Neural progenitor cell (in vitro differentiated cells): Measurements from ENCODE around the gene ATP6V1A. TPM values are rescaled to one million over a fixed set of nuclear protein-coding genes. Genes with fewer than 3 reads are reported as not detected.

Source experiments
- DNase-seq: peaks from one replicate; pipeline ENCODE4 v3.0.0-alpha.2; 2016; ENCODE audit warnings: low spot score
- H2AFZ ChIP-seq: fragments of 200-600 bp; sonication (generic); replicated peaks from 2 replicates; pipeline ENCODE4 v1.6.1; 2016; ENCODE audit warnings: antibody characterized with exemption
- H3F3A ChIP-seq: fragments of 200-600 bp; sonication (generic); 2 replicates; pipeline ENCODE4 v1.6.1; 2016; ENCODE audit warnings: antibody characterized with exemption, low read depth
- H3K27ac ChIP-seq: fragments of 200-600 bp; sonication (generic); 2 replicates; pipeline ENCODE4 v1.5.1; 2016; ENCODE audit warnings: mild to moderate bottlenecking
- H3K27me3 ChIP-seq: fragments of 200-600 bp; sonication (generic); 2 replicates; pipeline ENCODE4 v1.6.1; 2016; ENCODE audit warnings: mild to moderate bottlenecking, moderate library complexity
- H3K36me3 ChIP-seq: fragments of 200-600 bp; sonication (generic); 2 replicates; pipeline ENCODE4 v1.5.1; 2016
- H3K4me1 ChIP-seq: fragments of 200-600 bp; sonication (generic); 2 replicates; pipeline ENCODE4 v1.6.1; 2016; ENCODE audit warnings: mixed run types
- H3K4me2 ChIP-seq: fragments of 200-600 bp; sonication (generic); 2 replicates; pipeline ENCODE4 v1.6.1; 2016
- H3K4me3 ChIP-seq: fragments of 200-600 bp; sonication (generic); 2 replicates; pipeline ENCODE4 v1.5.1; 2016
- H3K79me2 ChIP-seq: fragments of 200-600 bp; sonication (generic); 2 replicates; pipeline ENCODE4 v1.6.1; 2016; ENCODE audit warnings: low read depth
- H3K9ac ChIP-seq: fragments of 200-600 bp; sonication (generic); 2 replicates; pipeline ENCODE4 v1.6.1; 2016
- H3K9me3 ChIP-seq: fragments of 200-600 bp; sonication (generic); 2 replicates; pipeline ENCODE4 v1.5.1; 2016; ENCODE audit warnings: low read depth
- H4K20me1 ChIP-seq: fragments of 200-600 bp; sonication (generic); 2 replicates; pipeline ENCODE4 v1.6.1; 2016; ENCODE audit warnings: low read depth
- H3K27ac Mint-ChIP-seq: 3 replicates; pipeline ENCODE4 v1.8.0; 2021; ENCODE audit warnings: mixed read lengths
- H3K27me3 Mint-ChIP-seq: 2 replicates; pipeline ENCODE4 v1.8.0; 2022; ENCODE audit warnings: low read depth, mild to moderate bottlenecking, inconsistent platforms, moderate library complexity, mixed read lengths; ENCODE audit not compliant: insufficient read depth
- H3K36me3 Mint-ChIP-seq: 3 replicates; pipeline ENCODE4 v1.8.0; 2021; ENCODE audit warnings: mixed read lengths
- H3K4me1 Mint-ChIP-seq: 3 replicates; pipeline ENCODE4 v1.8.0; 2021; ENCODE audit warnings: mixed read lengths
- H3K4me3 Mint-ChIP-seq: 3 replicates; pipeline ENCODE4 v1.8.0; 2021; ENCODE audit warnings: mild to moderate bottlenecking, moderate library complexity, mixed read lengths
- H3K9me3 Mint-ChIP-seq: 3 replicates; pipeline ENCODE4 v1.8.0; 2020; ENCODE audit warnings: mixed read lengths
- CTCF ChIP-seq: fragments of 200-600 bp; sonication (generic); IDR thresholded peaks from 2 replicates; pipeline ENCODE4 v1.5.1; 2017; ENCODE audit warnings: antibody characterized with exemption, mild to moderate bottlenecking
- EZH2 ChIP-seq: fragments of 200-600 bp; sonication (generic); IDR thresholded peaks from 2 replicates; pipeline ENCODE4 v1.6.1; 2017; ENCODE audit warnings: antibody characterized with exemption, mild to moderate bottlenecking, moderate library complexity
- EZH2phosphoT487 ChIP-seq: fragments of 200-600 bp; sonication (generic); IDR thresholded peaks from 2 replicates; pipeline ENCODE4 v1.6.1; 2017; ENCODE audit warnings: antibody characterized with exemption
- total RNA-seq: library from RNA; depleted of rRNA; stranded (reverse); fragments of >200 nt; gene quantifications from 2 replicates; pipeline ENCODE4 v1.2.3, GENCODE V29; 2015; ENCODE audit warnings: low replicate concordance

ATP6V1A gene
- total RNA-seq, 1 donor from 2014 or later = 115 TPM

GRCh38 chr3:113839551-113839950 is 92.7 kb downstream of the ATP6V1A start:
- Mint-ChIP-seq H3K36me3 (peaks cover 3% of the 10 kb centered on the region), H3K4me1 (peaks cover 25% of the 10 kb centered on the region), H3K27me3 (peaks cover 4% of the 10 kb centered on the region), H3K4me3 (peak overlapping the region; percentile 86), H3K27ac (peak overlapping the region; percentile 96), H3K9me3 (no peaks in the 10 kb centered on the region)
- DNase-seq = peak; percentile 7
- Histone ChIP-seq H3K27ac (peak overlapping the region; percentile 89), H3K27me3 (no peaks in the 10 kb centered on the region), H3K9ac (no peak overlapping the region), H2AFZ (peak overlapping the region; percentile 74), H3F3A (peaks cover 19% of the 10 kb centered on the region), H3K4me3 (peak overlapping the region; percentile 54), H3K4me2 (peak overlapping the region; percentile 85), H3K4me1 (peaks cover 9% of the 10 kb centered on the region), H3K79me2 (no peaks in the 10 kb centered on the region), H4K20me1 (no peaks in the 10 kb centered on the region), H3K9me3 (no peaks in the 10 kb centered on the region), H3K36me3 (no peaks in the 10 kb centered on the region)
- TF ChIP-seq EZH2phosphoT487 (no peak), EZH2 (no peak), CTCF (no peak)

- H3K9me3 Mint-ChIP-seq = no peaks in the 10 kb centered on the region
- no peak for TF ChIP-seq EZH2
- TF ChIP-seq CTCF = peak; percentile 68
- TF ChIP-seq EZH2phosphoT487 = no peak
- H3K36me3 ChIP-seq = no peaks in the 10 kb centered on the region
- H3K4me2 ChIP-seq = no peak overlapping the region
- H3K4me3 Mint-ChIP-seq = no peak overlapping the region
- H3K4me3 ChIP-seq = no peak overlapping the region
- no peak overlapping the region for H3K27ac Mint-ChIP-seq
- H3K9me3 ChIP-seq = no peaks in the 10 kb centered on the region
- no peak overlapping the region for H3K9ac ChIP-seq
- peaks cover 6% of the 10 kb centered on the region for H3K27me3 Mint-ChIP-seq
- no peaks in the 10 kb centered on the region for H4K20me1 ChIP-seq
- H3F3A ChIP-seq = peaks cover 1% of the 10 kb centered on the region
- peaks cover 3% of the 10 kb centered on the region for H3K36me3 Mint-ChIP-seq
- H3K79me2 ChIP-seq = no peaks in the 10 kb centered on the region
- H3K4me1 ChIP-seq = peaks cover 5% of the 10 kb centered on the region
- no peaks in the 10 kb centered on the region for H3K27me3 ChIP-seq
- peak; percentile 61 for DNase-seq
- H2AFZ ChIP-seq = no peak overlapping the region
- no peak overlapping the region for H3K27ac ChIP-seq
- H3K4me1 Mint-ChIP-seq = peaks cover 8% of the 10 kb centered on the region
Observed at GRCh38 chr3:113844622-113845222, 97.9 kb downstream of the ATP6V1A start.

GRCh38 chr3:113847247-113847646 is 100.4 kb downstream of the ATP6V1A start:
- no peak for TF ChIP-seq EZH2
- no peak for TF ChIP-seq CTCF
- no peak for TF ChIP-seq EZH2phosphoT487
- no peak overlapping the region for H3K27ac ChIP-seq
- Mint-ChIP-seq H3K4me1 (peaks cover 2% of the 10 kb centered on the region), H3K4me3 (no peak overlapping the region), H3K27me3 (peaks cover 2% of the 10 kb centered on the region), H3K9me3 (peaks cover 3% of the 10 kb centered on the region), H3K27ac (no peak overlapping the region), H3K36me3 (no peaks in the 10 kb centered on the region)
- peaks cover 3% of the 10 kb centered on the region for H3K4me1 ChIP-seq
- H4K20me1 ChIP-seq = no peaks in the 10 kb centered on the region
- H3K4me3 ChIP-seq = no peak overlapping the region
- no peaks in the 10 kb centered on the region for H3K36me3 ChIP-seq
- H3K9me3 ChIP-seq = no peaks in the 10 kb centered on the region
- no peaks in the 10 kb centered on the region for H3K27me3 ChIP-seq
- H3K79me2 ChIP-seq = no peaks in the 10 kb centered on the region
- H3F3A ChIP-seq = no peaks in the 10 kb centered on the region
- no peak for DNase-seq
- no peak overlapping the region for H2AFZ ChIP-seq
- no peak overlapping the region for H3K4me2 ChIP-seq
- no peak overlapping the region for H3K9ac ChIP-seq
